Omental fat pad (tissue), 4 donors: Measurements from ENCODE around the gene SF3B1. TPM values are rescaled to one million over a fixed set of nuclear protein-coding genes. Genes with fewer than 3 reads are reported as not detected.
"Not testable (repeated sequence)": the region's sequence is repeated elsewhere in the genome, so short reads cannot be mapped to it uniquely, and the experiment has no call there.

ENCODE experiments used
- ATAC-seq: fragments of 150-250 bp; one replicate; pipeline ENCODE4 v1.9.1; 2016; ENCODE audit warnings: mild to moderate bottlenecking, moderate library complexity; ENCODE audit not compliant: low FRiP score
- DNase-seq: peaks from one replicate; pipeline ENCODE4 v3.0.0-alpha.2; 2019; ENCODE audit warnings: low spot score
- small RNA-seq: library from RNA; depleted of rRNA; stranded (forward); fragments of <200 nt; gene quantifications from one replicate; pipeline ENCODE3, GENCODE V24; 2016
- total RNA-seq, 4 donors: library from RNA; depleted of rRNA; stranded (reverse); fragments of >200 nt; gene quantifications; one replicate each; pipeline ENCODE4 v1.1.0, GENCODE V29; 2016
- TF ChIP-seq, protein P1 (sequence below), 3 donors: fragments of 450-650 bp; IDR thresholded peaks; one replicate each; pipeline ENCODE4 v1.5.1; 2016 to 2017; ENCODE audit warnings: antibody characterized with exemption in 3 of 3, mild to moderate bottlenecking in 3 of 3, moderate library complexity in 2 of 3

Gene SF3B1
- total RNA-seq, 4 donors from 2014 or later: 257 to 444 (median 292) TPM

DNA sequence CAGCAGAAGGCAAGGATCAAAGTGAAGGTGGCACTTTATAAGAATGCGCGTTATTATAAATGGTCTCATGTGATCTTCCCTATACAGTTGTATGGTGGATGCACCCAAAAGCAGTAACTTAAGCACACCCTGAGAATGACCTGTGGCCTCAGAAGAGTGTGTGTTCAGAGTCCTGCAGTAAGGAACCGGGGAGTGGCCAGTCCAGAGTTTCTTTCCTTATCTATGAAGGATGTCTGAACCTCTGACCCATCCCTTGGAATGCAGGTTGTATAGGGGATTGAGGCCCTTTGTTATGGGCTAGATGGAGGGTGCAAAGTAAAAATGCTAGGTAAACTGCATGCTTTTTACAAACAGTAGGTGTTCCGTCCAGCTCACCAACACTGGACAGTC, 80.7 kb downstream of the SF3B1 start:
- ATAC-seq (no peak), DNase-seq (no peak)
- TF ChIP-seq, protein P1, sequence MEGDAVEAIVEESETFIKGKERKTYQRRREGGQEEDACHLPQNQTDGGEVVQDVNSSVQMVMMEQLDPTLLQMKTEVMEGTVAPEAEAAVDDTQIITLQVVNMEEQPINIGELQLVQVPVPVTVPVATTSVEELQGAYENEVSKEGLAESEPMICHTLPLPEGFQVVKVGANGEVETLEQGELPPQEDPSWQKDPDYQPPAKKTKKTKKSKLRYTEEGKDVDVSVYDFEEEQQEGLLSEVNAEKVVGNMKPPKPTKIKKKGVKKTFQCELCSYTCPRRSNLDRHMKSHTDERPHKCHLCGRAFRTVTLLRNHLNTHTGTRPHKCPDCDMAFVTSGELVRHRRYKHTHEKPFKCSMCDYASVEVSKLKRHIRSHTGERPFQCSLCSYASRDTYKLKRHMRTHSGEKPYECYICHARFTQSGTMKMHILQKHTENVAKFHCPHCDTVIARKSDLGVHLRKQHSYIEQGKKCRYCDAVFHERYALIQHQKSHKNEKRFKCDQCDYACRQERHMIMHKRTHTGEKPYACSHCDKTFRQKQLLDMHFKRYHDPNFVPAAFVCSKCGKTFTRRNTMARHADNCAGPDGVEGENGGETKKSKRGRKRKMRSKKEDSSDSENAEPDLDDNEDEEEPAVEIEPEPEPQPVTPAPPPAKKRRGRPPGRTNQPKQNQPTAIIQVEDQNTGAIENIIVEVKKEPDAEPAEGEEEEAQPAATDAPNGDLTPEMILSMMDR (IDR thresholded peaks at IDR 0.05): no peak

DNA sequence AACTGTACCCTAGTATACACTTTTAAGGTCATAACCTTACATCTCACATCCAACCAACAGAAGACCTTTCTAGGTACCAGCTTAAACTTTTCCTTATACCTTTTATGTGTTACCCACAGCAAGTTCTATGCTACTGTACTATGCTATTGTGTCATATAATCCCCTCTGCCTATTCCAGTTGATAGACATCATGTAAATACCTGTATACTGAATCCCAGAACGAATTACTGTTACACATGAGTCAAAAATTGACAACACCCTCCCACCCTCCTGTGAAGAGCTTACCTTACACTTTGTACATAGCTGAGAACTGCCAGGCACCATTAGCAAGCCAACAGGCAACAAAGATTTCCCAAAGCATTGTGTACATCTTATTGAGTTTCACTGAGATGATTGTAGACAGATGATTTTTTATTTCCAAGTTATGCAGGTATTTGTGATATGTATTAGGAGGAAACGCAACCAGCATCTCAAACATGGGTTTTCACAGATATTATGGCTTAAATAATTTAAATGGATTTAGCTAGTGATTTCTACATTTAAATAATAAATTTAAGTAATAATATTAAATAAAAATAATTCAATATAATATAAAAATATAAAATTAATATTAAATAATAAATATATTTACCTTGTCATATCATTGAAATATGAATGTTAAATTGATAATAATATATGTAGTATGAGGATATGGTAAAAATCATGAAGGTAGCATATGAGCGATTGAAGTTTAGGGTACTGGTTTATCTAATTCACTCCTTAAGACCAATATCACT, 81.2 kb downstream of the SF3B1 start:
- ATAC-seq (no peak), DNase-seq (no peak)
- TF ChIP-seq, protein P1 (IDR thresholded peaks at IDR 0.05): no peak

DNA sequence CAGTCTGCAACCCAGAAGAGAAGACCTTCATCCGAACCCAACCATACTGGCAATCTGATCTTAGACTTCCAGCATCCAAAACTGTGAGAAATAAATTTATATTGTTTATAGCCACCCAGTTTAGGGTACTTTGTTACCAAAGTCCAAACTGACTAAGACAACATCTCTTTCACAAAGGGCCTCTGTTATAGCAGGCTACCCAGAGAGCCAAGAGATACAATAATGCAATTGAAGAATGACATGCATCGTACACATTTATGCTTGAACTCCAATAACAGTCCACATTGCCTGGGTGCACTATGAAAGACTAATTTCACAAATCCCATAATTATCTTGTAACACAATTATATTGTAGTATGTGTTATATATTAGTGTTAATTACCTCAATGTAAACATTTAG, 85.1 kb downstream of the SF3B1 start:
- TF ChIP-seq, protein P1 (IDR thresholded peaks at IDR 0.05): no peak
- DNase-seq (no peak), ATAC-seq (no peak)

DNA sequence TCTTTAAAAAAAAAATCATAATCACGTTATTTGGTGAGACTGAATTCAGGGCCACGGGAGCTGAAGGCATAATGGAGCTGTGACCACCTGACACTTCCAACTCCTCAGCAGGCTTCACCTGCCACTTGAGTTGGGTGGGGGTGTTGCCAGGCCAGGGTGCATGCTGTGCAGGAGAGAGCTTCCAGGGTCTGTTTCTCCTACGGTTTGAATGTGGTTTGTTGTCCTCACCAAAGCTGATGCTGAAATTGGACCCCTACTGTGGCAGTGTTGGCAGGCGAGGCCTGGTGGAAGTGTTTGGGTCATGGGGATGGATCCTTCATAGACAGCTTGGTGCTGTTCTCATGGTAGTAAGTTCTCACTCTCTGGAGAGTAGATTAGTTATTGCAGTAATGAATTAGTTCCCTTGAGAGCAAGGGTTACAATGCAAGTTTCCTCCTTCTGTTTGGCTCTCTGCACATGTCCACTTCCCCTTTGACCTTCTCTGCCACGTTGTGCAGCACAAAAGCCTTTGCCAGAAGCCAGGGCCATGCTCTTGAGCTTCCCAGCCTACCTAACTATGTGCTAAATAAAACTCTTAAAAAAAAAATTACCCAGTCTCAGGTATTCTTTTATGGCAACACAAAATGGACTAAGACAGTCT, 86.0 kb downstream of the SF3B1 start:
- DNase-seq (no peak), ATAC-seq (no peak)
- TF ChIP-seq, protein P1 (IDR thresholded peaks at IDR 0.05): no peak

DNA sequence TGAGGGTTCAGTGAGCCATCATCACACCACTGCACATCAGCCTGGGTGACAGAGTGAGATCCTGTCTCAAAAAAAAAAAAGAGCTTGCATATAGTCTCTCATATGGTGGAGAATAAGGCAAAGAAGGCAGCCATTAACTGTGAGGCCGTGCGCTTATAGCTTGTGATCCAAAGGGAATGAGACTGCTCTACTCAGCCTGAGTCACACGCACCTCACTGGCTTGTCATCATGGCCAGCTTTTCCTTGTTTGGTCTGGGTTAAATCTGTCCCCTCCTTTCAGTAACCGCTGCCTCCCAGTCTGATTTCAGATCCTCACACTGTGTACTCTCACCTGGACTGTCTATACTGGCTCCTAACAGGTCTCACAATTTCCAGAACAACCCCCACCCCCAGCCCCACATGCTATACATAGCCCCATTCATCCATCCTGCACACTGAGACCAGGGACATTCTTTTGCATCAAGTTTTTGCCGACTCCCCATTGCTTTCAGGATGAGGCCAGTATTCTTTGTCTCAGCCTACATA, 88.9 kb downstream of the SF3B1 start:
- DNase-seq (no peak), ATAC-seq (no peak)
- TF ChIP-seq, protein P1 (IDR thresholded peaks at IDR 0.05): no peak

DNA sequence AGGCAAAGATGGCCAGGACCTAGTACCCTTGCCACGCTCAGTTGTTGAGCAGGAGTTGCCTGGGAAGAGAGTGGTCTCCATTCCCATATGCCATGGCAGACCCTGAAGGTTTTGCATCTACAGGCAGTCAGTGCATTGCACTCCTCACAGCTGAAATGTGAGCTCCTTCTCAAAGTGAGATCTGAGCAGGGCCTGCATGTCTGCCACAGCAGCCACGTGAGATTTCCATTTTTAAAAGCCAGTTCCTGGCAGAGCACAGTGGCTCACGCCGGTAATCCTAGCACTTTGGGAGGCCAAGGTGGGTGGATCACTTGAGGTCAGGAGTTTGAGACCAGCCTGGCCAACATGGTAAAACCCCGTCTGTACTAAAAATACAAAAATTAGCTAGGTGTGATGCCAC, 90.9 kb downstream of the SF3B1 start:
- not testable (repeated sequence) for DNase-seq, ATAC-seq

DNA sequence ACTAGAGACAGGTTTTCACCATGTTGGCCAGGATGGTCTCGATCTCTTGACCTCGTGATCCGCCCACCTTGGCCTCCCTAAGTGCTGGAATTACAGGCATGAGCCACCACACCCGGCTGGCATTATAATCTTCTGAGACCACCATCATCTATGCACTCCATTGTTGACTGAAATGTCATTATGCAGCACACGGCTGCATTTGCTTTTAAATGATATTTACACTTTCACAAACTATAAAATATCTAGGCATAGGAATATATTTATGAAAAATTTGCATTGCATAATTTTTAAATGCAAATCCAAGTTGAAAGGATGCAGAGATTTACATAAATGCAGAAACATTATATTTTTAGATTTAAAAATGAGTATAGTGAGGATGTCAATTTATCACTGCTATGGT, 94.2 kb downstream of the SF3B1 start:
- ATAC-seq (no peak), DNase-seq (no peak)
- TF ChIP-seq, protein P1 (IDR thresholded peaks at IDR 0.05): no peak

Small RNA genes within 50 kb of the gene (small RNA-seq; reads per million reads assigned to genes)
- gene RF00394 (not detected), gene RNU6-1029P (not detected)

Other genes starting within 250 kb of the SF3B1 start
- 10 to 100 TPM; 18.4 to 56.3 (median 30.1) TPM for gene ANKRD44, start 124.2 kb downstream of the SF3B1 start, total RNA-seq
- 10 to 100 TPM; 27.0 to 47.7 (median 37.0) TPM for gene COQ10B, start 18.5 kb upstream of the SF3B1 start, total RNA-seq
- gene HSPD1, start 64.8 kb upstream of the SF3B1 start, total RNA-seq: 100 to 1,000 TPM; 138 to 643 (median 306) TPM
- gene HSPE1, start 65.4 kb upstream of the SF3B1 start, total RNA-seq: 100 to 1,000 TPM in 3 of 4 donors, 10 to 100 TPM in 1; 86.5 to 352 (median 177) TPM
- gene MOB4, start 81.0 kb upstream of the SF3B1 start, total RNA-seq: 10 to 100 TPM; 20.3 to 27.3 (median 23.6) TPM
- 10 to 100 TPM in 2 of 4 donors, 1 to 10 TPM in 2; 5.3 to 27.3 (median 14.0) TPM for gene RFTN2, start 240.6 kb upstream of the SF3B1 start, total RNA-seq